Progenitor cell of endocrine pancreas (in vitro differentiated cells): ENCODE results near the gene SNX3. TPM values are rescaled to one million over a fixed set of nuclear protein-coding genes. Genes with fewer than 3 reads are reported as not detected.
A peak's percentile ranks its signal among the peaks of the same experiment; 100 is the strongest.
"Not testable (repeated sequence)": the region's sequence is repeated elsewhere in the genome, so short reads cannot be mapped to it uniquely, and the experiment has no call there.

Experiments used
- DNase-seq: peaks from one replicate; pipeline ENCODE4 v3.0.0; 2021; ENCODE audit warnings: low spot score; ENCODE audit not compliant: unreplicated experiment
- H3K27ac Mint-ChIP-seq: 2 replicates; pipeline ENCODE4 v1.8.0; 2021; ENCODE audit warnings: mild to moderate bottlenecking, moderate library complexity, mixed read lengths
- H3K27me3 Mint-ChIP-seq: 2 replicates; pipeline ENCODE4 v1.8.0; 2021; ENCODE audit warnings: mixed read lengths
- H3K36me3 Mint-ChIP-seq: 2 replicates; pipeline ENCODE4 v1.8.0; 2022; ENCODE audit warnings: mixed read lengths; ENCODE audit not compliant: insufficient read depth
- H3K4me1 Mint-ChIP-seq: 2 replicates; pipeline ENCODE4 v1.8.0; 2021; ENCODE audit warnings: low read depth, mixed read lengths
- H3K4me3 Mint-ChIP-seq: 2 replicates; pipeline ENCODE4 v1.8.0; 2021; ENCODE audit warnings: low read depth, mild to moderate bottlenecking, moderate library complexity, mixed read lengths
- H3K9me3 Mint-ChIP-seq: 2 replicates; pipeline ENCODE4 v1.8.0; 2021; ENCODE audit warnings: low read depth, mixed read lengths
- CTCF ChIP-seq: fragments of 200-600 bp; sonication (generic); IDR thresholded peaks from one replicate; pipeline ENCODE4 v1.5.0; 2021; ENCODE audit warnings: antibody characterized with exemption, mild to moderate bottlenecking; ENCODE audit not compliant: unreplicated experiment
- total RNA-seq: library from RNA; stranded (reverse); gene quantifications from 2 replicates; pipeline ENCODE4 v1.2.1, GENCODE V29; 2021

The SNX3 gene
- total RNA-seq, 1 donor from 2014 or later: 95.5 TPM

- Mint-ChIP-seq H3K9me3 (no peaks in the 10 kb centered on the region), H3K4me1 (peaks cover 7% of the 10 kb centered on the region), H3K36me3 (no peaks in the 10 kb centered on the region), H3K27me3 (no peaks in the 10 kb centered on the region), H3K27ac (peak within 1 kb of the TSS; percentile 99), H3K4me3 (peak within 1 kb of the TSS; percentile 98)
- no peak for TF ChIP-seq CTCF
- peak; percentile 76 for DNase-seq
Observed at GRCh38 chr6:108294727-108295625, 34.1 kb upstream of the SNX3 start, which contains the start of gene AFG1L. AFG1L (plus strand) TSS chr6:108295054; CDS start chr6:108295080, 26 bp downstream.

DNA sequence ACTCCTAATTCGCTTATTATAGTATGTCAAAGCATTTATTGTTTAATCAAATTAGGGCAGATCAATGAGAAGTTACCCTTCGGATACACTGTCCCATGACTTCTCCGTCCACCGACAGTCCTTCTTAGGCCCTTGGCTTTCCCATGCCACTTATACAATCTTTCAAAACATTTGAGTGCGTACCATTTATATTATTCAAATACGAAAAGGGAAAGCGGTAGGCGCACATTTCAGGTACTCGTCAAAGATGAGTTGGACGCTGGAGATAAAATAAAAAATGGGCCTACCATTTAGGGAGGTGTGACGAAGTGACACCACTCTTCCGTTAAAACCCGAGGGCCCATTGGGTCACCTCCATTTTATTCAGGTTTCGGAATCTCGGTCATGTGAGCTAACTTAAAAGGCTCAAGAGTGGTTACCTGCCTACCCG lies 33.5 kb upstream of the SNX3 start:
- no peak for DNase-seq
- peaks cover 2% of the 10 kb centered on the region for H3K27me3 Mint-ChIP-seq
- peaks cover 7% of the 10 kb centered on the region for H3K4me1 Mint-ChIP-seq
- peak overlapping the region; percentile 98 for H3K4me3 Mint-ChIP-seq
- TF ChIP-seq CTCF: no peak
- H3K9me3 Mint-ChIP-seq: no peaks in the 10 kb centered on the region
- H3K36me3 Mint-ChIP-seq: no peaks in the 10 kb centered on the region
- peak overlapping the region; percentile 99 for H3K27ac Mint-ChIP-seq

GRCh38 chr6:108293527-108294296 lies 32.9 kb upstream of the SNX3 start:
- H3K4me3 Mint-ChIP-seq: peak overlapping the region; percentile 98
- no peak for DNase-seq
- TF ChIP-seq CTCF: no peak

GRCh38 chr6:108292561-108292960 lies 31.7 kb upstream of the SNX3 start:
- H3K9me3 Mint-ChIP-seq, DNase-seq, H3K4me1 Mint-ChIP-seq, H3K27me3 Mint-ChIP-seq, H3K4me3 Mint-ChIP-seq, H3K27ac Mint-ChIP-seq, H3K36me3 Mint-ChIP-seq: not testable (repeated sequence)

More at GRCh38 chr6:108293527-108294296, 32.9 kb upstream of the SNX3 start:
- H3K9me3 Mint-ChIP-seq: no peaks in the 10 kb centered on the region
- H3K36me3 Mint-ChIP-seq: no peaks in the 10 kb centered on the region
- peaks cover 7% of the 10 kb centered on the region for H3K4me1 Mint-ChIP-seq
- peak overlapping the region; percentile 99 for H3K27ac Mint-ChIP-seq
- H3K27me3 Mint-ChIP-seq: peaks cover 3% of the 10 kb centered on the region

- DNase-seq: no peak
- peaks cover 10% of the 10 kb centered on the region for H3K4me1 Mint-ChIP-seq
Observed at GRCh38 chr6:108291091-108291490, 30.3 kb upstream of the SNX3 start.

More at GRCh38 chr6:108291091-108291490, 30.3 kb upstream of the SNX3 start:
- Mint-ChIP-seq H3K4me3 (no peak overlapping the region), H3K27me3 (peaks cover 3% of the 10 kb centered on the region), H3K27ac (no peak overlapping the region), H3K9me3 (no peaks in the 10 kb centered on the region), H3K36me3 (no peaks in the 10 kb centered on the region)
- no peak for TF ChIP-seq CTCF
